RKO (cell line): ENCODE results near the gene RAP1B.
A peak's percentile ranks its signal among the peaks of the same experiment; 100 is the strongest.
"Not testable (repeated sequence)": the region's sequence is repeated elsewhere in the genome, so short reads cannot be mapped to it uniquely, and the experiment has no call there.

Source experiments
- DNase-seq: peaks from one replicate; pipeline ENCODE4 v3.0.0-alpha.2; 2016; ENCODE audit warnings: low spot score

The RAP1B gene

GRCh38 chr12:68633614-68634558 is 23.2 kb downstream of the RAP1B start:
- no peak for DNase-seq

- DNase-seq, result no peak
Measured at GRCh38 chr12:68636268-68636667, 25.6 kb downstream of the RAP1B start.

GRCh38 chr12:68637439-68637838 is 26.7 kb downstream of the RAP1B start:
- DNase-seq, result not testable (repeated sequence)

- no peak for DNase-seq
Measured at GRCh38 chr12:68638171-68638570, 27.5 kb downstream of the RAP1B start.

- DNase-seq, result no peak
Measured at GRCh38 chr12:68638721-68639395, 28.2 kb downstream of the RAP1B start.

- DNase-seq, result no peak
Measured at GRCh38 chr12:68639396-68639767, 28.7 kb downstream of the RAP1B start.

- DNase-seq, result no peak
Measured at GRCh38 chr12:68641138-68641537, 30.4 kb downstream of the RAP1B start.

GRCh38 chr12:68646484-68646883 is 35.8 kb downstream of the RAP1B start:
- no peak for DNase-seq

GRCh38 chr12:68647507-68647906 is 36.8 kb downstream of the RAP1B start:
- no peak for DNase-seq

GRCh38 chr12:68648179-68648578 is 37.5 kb downstream of the RAP1B start:
- DNase-seq, result no peak

- peak; percentile 30 for DNase-seq
Measured at GRCh38 chr12:68665016-68665569, 54.4 kb downstream of the RAP1B start.

- no peak for DNase-seq
Measured at GRCh38 chr12:68667291-68667690, 56.6 kb downstream of the RAP1B start.

- no peak for DNase-seq
Measured at GRCh38 chr12:68667896-68668295, 57.2 kb downstream of the RAP1B start.

GRCh38 chr12:68671179-68671578 is 60.5 kb downstream of the RAP1B start:
- no peak for DNase-seq

- no peak for DNase-seq
Measured at GRCh38 chr12:68673788-68674187, 63.1 kb downstream of the RAP1B start.

GRCh38 chr12:68674376-68674775 is 63.7 kb downstream of the RAP1B start:
- DNase-seq, result no peak

GRCh38 chr12:68675101-68675842 is 64.6 kb downstream of the RAP1B start:
- DNase-seq, result no peak

- DNase-seq, result not testable (repeated sequence)
Measured at GRCh38 chr12:68676854-68677253, 66.2 kb downstream of the RAP1B start.

GRCh38 chr12:68686262-68686594 is 75.5 kb downstream of the RAP1B start:
- no peak for DNase-seq

- peak; percentile 100 for DNase-seq
Measured at GRCh38 chr12:68686595-68687521, 76.2 kb downstream of the RAP1B start, which contains the start of gene NUP107. TSS of gene NUP107 (plus strand) at chr12:68686978. CDS start at chr12:68687066, 88 bp downstream.

GRCh38 chr12:68695454-68695853 is 84.8 kb downstream of the RAP1B start:
- no peak for DNase-seq
